Esophagus mucosa (tissue), 1 donor: ENCODE data around the gene TNFRSF6B. TPM values are rescaled to one million over a fixed set of nuclear protein-coding genes. Genes with fewer than 3 reads are reported as not detected.

Source experiments
- ATAC-seq: fragments of 200-7000 bp; cut with Tn5 transposase; one replicate; pipeline ENCODE4 v1.9.1; 2020
- total RNA-seq: library from RNA; stranded (reverse); gene quantifications from one replicate; pipeline ENCODE4 v1.2.4, GENCODE V29; 2023
- donor health status: DM: yes; HTN: yes; CAD: no.

The TNFRSF6B gene
- total RNA-seq, 1 donor from 2014 or later = 4.5 TPM

DNA sequence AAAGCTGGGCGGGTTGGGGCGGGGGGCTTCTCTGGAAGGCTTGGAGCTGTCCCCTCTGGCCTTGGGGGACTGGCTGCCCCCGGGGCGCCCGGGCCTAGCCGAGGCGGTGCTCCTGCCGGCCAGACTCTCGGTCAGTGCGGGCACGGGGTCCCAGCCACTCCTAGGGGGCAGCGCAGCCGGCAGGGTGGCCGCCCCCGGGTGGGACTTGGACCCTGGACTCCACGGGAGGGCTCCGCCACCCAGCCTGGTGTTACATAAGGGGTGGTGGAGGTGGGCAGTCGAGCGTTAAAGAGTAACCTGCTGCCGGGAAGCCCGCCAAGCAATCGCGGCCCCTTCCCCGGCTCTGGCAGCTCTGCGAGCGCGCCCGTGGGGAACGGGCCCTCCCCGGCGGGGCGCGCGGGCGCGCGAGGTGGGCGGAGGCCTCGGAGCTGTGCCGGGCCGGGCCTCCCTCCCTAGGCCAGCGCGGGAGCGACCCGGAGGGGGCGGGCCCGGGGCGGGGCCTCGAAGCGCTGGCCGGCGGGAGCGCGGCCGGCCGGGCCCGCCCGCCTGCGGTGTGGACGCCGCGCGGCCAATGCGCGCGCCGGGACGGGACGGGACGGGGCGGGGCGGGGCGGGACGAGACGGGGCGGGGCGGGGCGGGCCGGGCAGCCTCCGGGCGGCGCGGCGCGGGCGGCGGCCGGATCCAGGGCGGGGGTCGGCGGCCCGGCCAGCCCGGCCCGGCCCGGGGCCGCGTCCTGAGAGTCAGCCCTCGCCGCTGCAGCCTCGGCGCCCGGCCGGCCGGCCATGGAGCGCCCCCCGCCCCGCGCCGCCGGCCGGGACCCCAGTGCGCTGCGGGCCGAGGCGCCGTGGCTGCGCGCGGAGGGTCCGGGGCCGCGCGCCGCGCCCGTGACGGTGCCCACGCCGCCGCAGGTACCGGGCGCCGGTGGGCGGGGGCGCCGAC is 42.9 kb downstream of the TNFRSF6B start, which contains the start of gene SLC2A4RG:
Gene SLC2A4RG, plus strand, starts transcription at position 647 of the 940 bp plus-strand sequence. Its CDS starts 137 bp downstream, at position 784.
- peak; percentile 64 for ATAC-seq

DNA sequence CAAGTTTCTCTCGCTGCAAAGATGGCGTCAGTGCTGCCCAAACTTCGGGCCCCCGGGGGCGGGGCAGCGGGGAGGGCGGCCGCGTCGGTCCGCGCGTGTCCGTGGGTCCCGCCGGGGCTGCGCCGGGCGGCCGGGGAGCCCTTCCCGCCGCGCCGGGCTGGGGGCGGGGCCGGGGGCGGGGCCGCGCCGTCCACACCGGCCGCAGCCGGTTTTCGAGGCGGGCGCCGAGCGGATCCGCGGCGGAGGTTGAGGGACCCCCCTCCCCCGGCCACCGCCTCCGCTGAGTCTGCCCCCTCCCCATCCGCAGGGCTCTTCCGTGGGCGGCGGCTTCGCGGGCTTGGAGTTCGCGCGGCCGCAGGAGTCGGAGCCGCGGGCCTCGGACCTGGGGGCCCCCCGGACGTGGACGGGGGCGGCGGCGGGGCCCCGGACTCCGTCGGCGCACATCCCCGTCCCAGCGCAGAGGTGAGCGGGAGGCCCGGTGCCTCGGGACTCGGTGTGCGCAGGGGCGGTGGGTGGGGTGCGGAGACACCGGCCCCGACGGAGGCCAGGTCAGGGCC is 43.7 kb downstream of the TNFRSF6B start:
- ATAC-seq = peak; percentile 10

DNA sequence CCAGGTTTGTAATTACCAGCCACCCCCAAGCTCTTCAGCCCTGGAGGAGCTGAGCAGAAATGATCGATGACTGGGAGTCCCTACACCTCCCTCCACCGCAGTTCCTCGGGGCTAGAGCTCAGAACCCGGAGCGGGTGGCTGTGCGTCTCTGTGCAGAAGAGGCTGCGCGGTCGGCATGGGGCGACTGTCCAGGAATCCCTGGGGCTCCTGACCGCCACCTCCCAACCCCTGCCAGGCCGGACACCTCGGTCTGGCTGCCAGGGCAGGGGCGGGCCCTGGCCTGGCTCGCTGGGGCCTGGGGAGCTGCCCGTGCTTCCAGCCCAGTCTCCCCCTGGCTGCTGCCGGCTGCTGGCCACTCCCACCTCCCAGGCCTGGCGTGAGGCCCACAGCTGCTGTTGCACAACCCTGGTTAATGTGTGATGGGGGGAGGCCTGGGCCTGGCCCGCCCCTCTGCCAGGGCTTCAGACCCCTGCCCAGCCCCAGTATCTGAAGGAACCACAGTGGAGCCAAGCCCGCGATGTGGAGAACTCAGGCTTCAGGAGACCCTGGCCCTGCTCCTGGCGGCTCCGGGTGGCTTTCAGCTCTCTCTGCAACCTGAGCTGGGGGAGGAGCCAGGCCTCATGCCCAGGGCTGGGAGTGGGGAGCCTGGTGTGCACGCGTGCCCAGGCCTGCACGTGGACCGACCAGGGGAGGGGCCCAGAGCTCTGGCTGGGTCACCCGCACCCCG is 44.3 kb downstream of the TNFRSF6B start:
- peak; percentile 56 for ATAC-seq

DNA sequence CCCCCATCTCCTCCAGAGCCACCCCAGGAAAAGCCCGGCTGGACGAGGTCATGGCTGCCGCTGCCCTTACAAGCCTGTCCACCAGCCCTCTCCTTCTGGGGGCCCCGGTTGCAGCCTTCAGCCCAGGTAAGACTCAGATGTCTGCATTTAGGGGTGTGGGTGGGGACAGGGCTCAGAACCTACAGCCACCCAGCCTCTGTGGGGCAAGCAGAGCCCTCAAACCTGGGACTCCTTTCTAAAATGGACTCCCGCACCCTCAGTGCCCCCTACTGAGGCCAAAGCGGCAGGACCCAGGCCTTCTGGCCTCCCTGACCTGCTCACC is 44.9 kb downstream of the TNFRSF6B start:
- no peak for ATAC-seq

DNA sequence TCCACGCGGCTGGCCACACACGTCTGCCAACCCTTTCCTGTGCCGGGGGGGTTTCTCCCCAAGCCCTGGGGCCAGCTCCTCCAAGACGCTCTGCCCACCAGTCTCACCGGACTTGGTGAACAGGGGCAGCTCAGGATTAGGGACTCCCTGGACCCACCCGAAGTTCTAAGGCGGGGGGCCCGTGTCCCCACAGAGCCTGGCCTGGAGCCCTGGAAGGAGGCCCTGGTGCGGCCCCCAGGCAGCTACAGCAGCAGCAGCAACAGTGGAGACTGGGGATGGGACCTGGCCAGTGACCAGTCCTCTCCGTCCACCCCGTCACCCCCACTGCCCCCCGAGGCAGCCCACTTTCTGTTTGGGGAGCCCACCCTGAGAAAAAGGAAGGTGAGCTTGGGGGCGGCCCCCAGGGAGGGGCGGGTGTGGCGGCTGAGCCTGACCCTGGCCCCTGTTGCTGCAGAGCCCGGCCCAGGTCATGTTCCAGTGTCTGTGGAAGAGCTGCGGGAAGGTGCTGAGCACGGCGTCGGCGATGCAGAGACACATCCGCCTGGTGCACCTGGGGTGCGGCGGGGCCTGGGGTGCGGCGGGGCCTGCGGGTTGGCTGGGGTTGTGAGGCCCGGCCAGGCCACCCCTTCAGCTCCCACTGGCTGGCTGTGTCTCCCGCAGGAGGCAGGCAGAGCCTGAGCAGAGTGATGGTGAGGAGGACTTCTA is 45.4 kb downstream of the TNFRSF6B start:
- ATAC-seq = no peak

DNA sequence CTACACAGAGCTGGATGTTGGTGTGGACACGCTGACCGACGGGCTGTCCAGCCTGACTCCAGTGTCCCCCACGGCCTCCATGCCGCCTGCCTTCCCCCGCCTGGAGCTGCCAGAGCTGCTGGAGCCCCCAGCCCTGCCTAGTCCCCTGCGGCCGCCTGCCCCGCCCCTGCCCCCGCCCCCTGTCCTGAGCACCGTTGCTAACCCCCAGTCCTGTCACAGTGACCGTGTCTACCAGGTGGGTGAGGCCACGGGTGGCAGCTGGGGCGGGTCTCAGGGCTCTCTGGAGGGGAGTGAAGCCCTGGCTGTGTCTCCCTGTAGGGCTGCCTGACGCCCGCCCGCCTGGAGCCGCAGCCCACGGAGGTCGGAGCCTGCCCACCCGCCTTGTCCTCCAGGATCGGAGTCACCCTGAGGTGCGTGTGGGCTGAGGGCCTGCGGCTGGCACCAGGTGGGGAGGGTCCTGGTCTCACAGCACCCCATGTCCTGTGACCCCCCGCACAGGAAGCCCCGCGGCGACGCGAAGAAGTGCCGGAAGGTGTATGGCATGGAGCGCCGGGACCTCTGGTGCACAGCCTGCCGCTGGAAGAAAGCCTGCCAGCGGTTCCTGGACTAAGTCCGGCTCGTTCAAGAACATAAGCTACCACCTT is 46.1 kb downstream of the TNFRSF6B start:
- no peak for ATAC-seq

DNA sequence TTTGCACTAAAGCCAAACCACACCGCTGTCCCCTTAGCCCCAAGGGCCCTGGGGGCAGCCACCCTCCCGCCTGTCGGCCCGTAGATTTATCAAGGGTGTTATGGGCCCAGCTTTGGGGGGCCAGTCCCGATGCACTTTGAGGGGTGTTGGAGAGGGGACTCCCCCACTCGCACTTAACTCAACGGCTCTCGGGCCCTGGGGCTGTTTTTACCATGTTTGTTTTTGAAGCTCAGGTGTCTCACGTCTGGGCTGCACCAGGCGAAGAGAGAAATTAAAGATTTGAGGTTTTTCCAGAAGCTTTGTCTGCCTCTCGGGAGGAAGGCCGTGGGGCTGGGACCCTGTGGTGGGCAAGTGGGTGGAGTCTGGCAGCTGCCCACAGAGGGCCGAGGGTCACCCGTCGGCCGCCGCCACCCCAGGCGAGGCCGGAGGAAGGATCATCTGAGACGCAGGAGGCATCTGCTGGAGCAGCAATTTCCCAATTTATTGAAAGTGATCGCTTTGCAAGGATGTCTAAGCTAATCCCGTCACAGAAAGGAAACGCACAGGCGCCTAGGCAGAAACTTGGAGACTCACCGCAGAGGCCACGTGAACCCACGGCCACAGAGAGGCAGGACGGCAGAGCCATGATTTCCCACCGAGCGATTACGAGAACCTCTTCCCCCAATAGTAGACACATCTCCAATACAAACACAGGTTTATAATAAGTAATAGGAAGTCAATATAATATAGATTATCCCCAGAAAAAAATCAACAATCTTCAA is 46.9 kb downstream of the TNFRSF6B start:
- no peak for ATAC-seq

DNA sequence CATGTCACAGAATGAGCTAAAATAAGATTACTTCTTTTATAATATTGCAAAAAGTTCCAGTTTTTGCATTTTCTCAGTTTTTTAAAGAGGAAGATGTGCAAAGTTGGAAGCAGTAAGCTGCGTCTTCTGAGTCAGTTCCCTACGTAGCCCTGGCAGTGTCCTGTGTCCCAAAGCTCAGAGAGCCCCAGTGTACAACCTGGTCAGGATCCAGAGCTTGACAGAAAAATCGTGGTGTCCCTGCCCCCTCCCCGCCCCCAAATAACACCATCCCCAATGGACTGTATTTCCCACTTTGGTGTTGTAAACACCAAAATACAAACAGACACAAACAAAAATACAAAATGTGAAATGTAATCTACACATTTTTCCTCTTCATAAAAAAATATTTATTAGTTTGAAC is 47.7 kb downstream of the TNFRSF6B start:
- ATAC-seq = no peak

DNA sequence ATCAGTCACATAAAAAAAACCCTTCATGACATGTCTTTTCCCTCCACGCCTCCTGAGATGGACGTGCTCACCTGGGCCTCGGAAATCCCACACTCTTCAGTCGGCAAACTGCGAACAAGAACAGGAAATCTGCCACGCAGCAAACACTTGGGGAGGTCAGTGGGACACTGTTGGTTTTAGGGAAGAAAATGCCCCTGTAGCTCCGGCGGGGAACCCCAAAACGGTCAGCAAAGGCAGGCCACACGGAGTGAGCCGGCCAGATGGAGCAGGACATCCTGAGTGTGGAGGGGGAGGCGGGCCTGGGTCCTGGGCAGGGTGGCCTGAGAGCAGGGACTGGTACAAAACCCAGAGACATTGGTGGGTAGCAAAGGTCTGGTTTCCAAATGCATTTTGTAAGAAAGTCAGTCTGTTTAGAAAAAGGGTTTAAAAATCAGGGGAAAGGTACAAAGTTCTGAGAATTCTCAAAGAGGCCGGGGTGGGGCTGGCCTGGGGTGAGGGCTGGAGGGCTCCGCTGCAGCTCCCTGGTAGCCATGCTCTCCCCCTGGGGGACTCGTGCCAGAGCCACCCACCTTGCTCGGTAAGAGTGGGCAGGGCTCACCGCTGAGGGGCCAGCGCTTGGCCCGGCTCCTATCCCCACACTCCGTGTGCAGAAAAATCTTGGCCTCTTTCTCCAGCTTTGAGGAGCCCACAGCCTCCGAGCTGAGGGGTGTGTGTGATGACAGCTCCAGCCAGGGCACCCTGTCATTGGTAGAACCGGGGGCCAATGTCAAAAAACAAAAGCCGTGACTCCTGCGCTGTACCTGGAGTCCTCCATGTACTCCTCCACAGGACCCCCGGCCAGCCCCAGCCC is 48.3 kb downstream of the TNFRSF6B start:
- ATAC-seq = no peak

DNA sequence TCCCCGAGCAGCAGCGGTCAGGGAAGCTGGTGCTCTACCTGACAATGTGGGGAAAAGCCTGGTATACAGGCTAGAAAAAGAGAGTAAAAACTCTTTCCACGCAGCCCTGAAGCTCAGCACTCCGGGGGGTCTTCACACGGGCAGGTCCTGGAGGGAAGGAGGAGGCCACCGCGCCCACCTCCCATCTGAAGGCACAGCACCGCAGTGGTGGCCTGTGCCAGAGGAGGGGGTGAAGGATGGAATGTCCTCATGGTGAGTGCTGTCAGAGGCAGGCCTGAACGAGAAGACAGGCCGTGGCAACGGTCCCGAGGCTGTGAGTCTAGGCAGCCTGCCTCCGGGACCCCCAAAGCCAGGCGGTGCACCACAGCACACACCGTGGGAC is 49.0 kb downstream of the TNFRSF6B start:
- no peak for ATAC-seq

DNA sequence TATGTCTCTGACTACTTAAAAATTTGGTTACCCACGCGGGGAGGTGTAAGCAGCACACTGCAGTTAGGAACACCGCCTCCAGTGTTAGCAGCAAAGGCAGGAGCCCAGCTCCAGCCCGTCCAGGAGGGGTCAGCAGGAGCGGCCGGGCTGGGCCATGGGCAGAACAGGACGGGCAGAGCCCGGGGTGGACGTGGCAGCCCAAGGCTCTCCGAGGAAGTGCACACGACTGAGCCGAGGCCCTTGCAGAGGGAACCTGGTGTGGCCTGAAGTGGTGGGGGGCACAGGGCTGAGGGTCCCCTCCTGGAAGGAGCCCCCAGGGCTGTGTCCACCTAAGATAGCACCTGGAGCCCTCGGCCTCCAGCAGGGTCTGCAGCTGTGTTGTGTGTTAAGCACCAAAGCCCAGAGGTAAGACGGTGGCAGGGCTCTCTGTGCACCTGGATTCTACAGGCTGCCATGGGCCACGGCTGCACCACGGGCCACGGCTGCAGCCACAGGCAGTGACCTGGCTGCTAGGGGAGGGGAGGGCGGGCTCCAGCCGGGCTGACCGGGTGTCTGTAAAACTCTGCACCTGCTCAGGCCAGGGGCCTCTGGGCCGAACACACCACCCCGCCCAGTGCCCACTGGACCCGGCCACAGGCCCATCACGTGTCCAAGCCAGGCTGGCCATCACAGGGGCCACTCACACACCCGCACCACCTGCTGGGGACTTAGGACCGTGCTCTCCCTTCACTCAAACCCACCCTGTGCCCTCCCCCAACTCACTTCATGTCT is 49.7 kb downstream of the TNFRSF6B start:
- no peak for ATAC-seq

DNA sequence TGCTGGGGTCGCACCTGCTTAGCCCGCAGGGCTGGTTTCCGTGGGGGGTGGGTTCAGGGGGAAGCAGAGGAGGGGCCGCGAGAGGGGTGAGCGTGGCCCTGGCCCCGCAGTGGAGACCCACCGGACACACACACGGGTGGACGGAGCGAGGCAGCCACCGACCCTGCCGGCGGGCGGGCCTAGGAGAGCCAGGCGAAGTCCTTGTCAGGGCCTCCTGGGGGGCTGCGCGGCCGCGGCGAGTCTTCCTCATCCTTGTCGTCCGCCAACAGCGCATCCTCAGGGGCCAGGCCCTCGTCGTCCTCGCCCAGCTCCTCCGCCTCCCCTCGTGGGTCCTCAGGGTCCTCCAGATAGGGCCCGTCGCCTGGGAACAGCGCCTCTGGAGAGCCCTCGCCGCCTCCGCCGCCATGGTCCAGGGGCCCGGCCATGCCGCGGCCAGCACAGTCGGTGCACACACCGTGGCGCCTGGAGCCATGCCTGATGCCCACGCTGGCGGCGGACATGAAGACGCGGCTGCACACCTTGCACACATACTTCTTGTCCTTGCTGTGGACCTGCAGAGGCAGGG is 50.4 kb downstream of the TNFRSF6B start:
- ATAC-seq = no peak

DNA sequence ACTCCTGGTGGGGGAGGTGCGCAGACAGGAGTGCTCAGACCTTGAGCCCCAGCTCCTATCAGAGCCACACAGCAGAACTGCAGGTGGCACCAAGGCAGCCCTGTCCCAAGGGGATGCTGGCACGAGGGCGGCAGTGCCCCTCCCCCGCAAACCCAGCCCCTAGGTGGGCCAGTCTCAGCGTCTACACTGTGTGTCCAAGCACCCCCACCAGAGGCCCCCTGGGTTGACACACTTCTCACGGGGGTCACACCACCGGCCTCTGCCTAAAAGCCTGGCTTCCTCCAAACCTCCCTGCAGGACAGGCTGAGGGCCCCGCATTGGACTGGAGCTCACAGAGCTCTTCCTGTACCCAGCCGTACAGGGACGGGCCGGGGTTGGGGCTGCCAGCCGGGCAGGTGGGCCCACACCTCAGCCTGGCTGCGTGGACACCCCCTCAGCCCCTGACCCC is 51.2 kb downstream of the TNFRSF6B start:
- no peak for ATAC-seq

Other genes starting within 250 kb of the TNFRSF6B start
- not detected for gene KCNQ2, start 224.0 kb upstream of the TNFRSF6B start, total RNA-seq
- 0.76 TPM for gene EEF1A2, start 197.6 kb upstream of the TNFRSF6B start, total RNA-seq
- 459 TPM for gene PPDPF, start 175.9 kb upstream of the TNFRSF6B start, total RNA-seq
- gene PTK6, start 159.3 kb upstream of the TNFRSF6B start, total RNA-seq = 92.7 TPM
- gene SRMS, start 148.9 kb upstream of the TNFRSF6B start, total RNA-seq = 0.44 TPM
- gene FNDC11, start 142.5 kb upstream of the TNFRSF6B start, total RNA-seq = 0.28 TPM
- 32.0 TPM for gene HELZ2, start 122.4 kb upstream of the TNFRSF6B start, total RNA-seq
- gene GMEB2, start 69.6 kb upstream of the TNFRSF6B start, total RNA-seq = 6.9 TPM
- gene STMN3, start 43.2 kb upstream of the TNFRSF6B start, total RNA-seq = 4.6 TPM
- 12.2 TPM for gene RTEL1, start 38.3 kb upstream of the TNFRSF6B start, total RNA-seq
- gene ARFRP1, start 11.3 kb downstream of the TNFRSF6B start, total RNA-seq = 31.1 TPM
- gene ZGPAT, start 11.4 kb downstream of the TNFRSF6B start, total RNA-seq = 11.1 TPM
- gene LIME1, start 40.0 kb downstream of the TNFRSF6B start, total RNA-seq = 5.1 TPM
- 60.9 TPM for gene SLC2A4RG, start 43.1 kb downstream of the TNFRSF6B start, total RNA-seq
- 1.7 TPM for gene ZBTB46, start 134.6 kb downstream of the TNFRSF6B start, total RNA-seq
- not detected for gene ABHD16B, start 164.8 kb downstream of the TNFRSF6B start, total RNA-seq
- gene TPD52L2, start 168.6 kb downstream of the TNFRSF6B start, total RNA-seq = 90.6 TPM
- 64.8 TPM for gene DNAJC5, start 198.5 kb downstream of the TNFRSF6B start, total RNA-seq